Colonic mucosa (tissue), 4 donors: Measurements from ENCODE around the gene CALCOCO1. TPM values are rescaled to one million over a fixed set of nuclear protein-coding genes. Genes with fewer than 3 reads are reported as not detected.

Experiments
- DNase-seq: peaks from one replicate; pipeline ENCODE4 v3.0.0-alpha.2; 2020
- H3K27ac ChIP-seq: fragments of 200-600 bp; one replicate; pipeline ENCODE4 v1.8.0; 2021
- H3K27me3 ChIP-seq: fragments of 200-600 bp; one replicate; pipeline ENCODE4 v1.8.0; 2021
- H3K36me3 ChIP-seq: fragments of 200-600 bp; one replicate; pipeline ENCODE4 v1.8.0; 2021
- H3K4me1 ChIP-seq: fragments of 200-600 bp; one replicate; pipeline ENCODE4 v1.8.0; 2021; ENCODE audit warnings: mild to moderate bottlenecking
- H3K4me3 ChIP-seq: fragments of 200-600 bp; one replicate; pipeline ENCODE4 v1.8.0; 2021
- H3K9ac ChIP-seq, 2 donors: one replicate each; pipeline ENCODE4 v1.7.0; 2013; ENCODE audit warnings: control low read depth in 2 of 2, low read depth in 2 of 2, low read length in 2 of 2
- H3K9me3 ChIP-seq: fragments of 200-600 bp; one replicate; pipeline ENCODE4 v1.8.0; 2021
- intact Hi-C: fragments of 100-400 bp; cut with DNase I; formaldehyde crosslinking; loops from one replicate; pipeline ENCODE4 v1.14.1; 2022
- total RNA-seq, 2 donors: library from RNA; stranded (reverse); fragmentation: NEBNext Ultra II Directional in 1 of 2; extraction: Animal tissue kit (Norgen Biotek cat#: 25700) in 1 of 2; gene quantifications; one replicate each; pipeline ENCODE4 v1.2.1, GENCODE V29; 2021
- TF ChIP-seq, protein P1 (sequence below): fragments of 200-600 bp; IDR thresholded peaks from one replicate; pipeline ENCODE4 v1.8.0; 2022; ENCODE audit warnings: antibody characterized with exemption, mild to moderate bottlenecking
- donor health status: healthy.
- donor health status: DM: no; HTN: no; CAD: no.
- donor health status: DM: no; HTN: no; CAD: no.

The CALCOCO1 gene
- total RNA-seq, 2 donors from 2014 or later: 36.0 to 64.5 TPM

DNA sequence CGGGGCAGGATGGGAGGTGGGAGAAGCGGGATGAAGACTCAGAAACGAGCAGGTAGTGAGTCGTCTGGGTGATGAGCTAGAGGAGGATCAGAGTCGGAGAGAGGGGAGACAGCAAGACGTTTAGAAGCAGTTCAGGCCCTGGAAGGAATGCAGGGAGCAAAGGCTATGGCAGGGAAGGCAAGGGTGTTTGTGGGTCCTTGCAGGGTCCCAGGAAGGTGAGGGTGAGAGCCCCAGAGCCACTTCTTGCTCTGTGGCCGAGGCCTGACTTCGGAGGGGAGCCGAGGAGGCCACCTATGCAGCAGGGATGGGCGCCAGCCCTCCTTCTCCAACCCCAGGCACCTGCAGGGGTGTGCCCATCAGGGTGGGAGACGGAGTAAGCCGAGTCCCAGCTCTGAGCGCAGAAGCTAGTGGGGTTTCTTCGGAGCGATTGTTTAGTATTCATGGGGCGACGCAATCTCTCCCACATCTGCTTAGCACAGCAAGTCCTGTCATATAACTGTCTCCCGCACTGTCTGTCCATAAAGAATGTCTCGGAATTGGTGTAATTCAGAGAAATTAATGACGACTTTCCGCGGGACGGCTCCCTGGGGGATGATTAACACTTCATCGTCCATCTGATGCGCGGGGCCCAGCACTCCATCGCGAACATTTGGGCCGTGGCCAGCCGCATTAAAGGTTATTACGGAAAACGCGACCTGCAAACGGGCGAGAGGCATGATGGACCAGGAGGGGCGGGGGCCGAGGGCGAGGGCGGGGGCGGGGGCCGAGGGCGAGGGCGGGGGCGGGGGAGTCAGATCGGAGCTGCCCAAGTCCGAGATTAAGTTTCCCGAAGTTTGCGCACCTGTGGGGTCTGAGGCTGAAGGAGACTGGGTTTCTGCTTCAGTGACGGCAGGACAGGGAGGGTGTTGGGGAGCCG is 12.2 kb upstream of the CALCOCO1 start:
- DNase-seq: no peak
- TF ChIP-seq, protein P1, sequence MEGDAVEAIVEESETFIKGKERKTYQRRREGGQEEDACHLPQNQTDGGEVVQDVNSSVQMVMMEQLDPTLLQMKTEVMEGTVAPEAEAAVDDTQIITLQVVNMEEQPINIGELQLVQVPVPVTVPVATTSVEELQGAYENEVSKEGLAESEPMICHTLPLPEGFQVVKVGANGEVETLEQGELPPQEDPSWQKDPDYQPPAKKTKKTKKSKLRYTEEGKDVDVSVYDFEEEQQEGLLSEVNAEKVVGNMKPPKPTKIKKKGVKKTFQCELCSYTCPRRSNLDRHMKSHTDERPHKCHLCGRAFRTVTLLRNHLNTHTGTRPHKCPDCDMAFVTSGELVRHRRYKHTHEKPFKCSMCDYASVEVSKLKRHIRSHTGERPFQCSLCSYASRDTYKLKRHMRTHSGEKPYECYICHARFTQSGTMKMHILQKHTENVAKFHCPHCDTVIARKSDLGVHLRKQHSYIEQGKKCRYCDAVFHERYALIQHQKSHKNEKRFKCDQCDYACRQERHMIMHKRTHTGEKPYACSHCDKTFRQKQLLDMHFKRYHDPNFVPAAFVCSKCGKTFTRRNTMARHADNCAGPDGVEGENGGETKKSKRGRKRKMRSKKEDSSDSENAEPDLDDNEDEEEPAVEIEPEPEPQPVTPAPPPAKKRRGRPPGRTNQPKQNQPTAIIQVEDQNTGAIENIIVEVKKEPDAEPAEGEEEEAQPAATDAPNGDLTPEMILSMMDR: no peak
- Histone ChIP-seq H3K9me3 (no peaks in the 10 kb centered on the region), H3K36me3 (no peaks in the 10 kb centered on the region), H3K27ac (no peak overlapping the region), H3K4me1 (peaks cover 4% of the 10 kb centered on the region), H3K4me3 (no peak overlapping the region), H3K9ac (no peak overlapping the region), H3K27me3 (peaks cover 41% of the 10 kb centered on the region)
- intact Hi-C loops: no loop called here

DNA sequence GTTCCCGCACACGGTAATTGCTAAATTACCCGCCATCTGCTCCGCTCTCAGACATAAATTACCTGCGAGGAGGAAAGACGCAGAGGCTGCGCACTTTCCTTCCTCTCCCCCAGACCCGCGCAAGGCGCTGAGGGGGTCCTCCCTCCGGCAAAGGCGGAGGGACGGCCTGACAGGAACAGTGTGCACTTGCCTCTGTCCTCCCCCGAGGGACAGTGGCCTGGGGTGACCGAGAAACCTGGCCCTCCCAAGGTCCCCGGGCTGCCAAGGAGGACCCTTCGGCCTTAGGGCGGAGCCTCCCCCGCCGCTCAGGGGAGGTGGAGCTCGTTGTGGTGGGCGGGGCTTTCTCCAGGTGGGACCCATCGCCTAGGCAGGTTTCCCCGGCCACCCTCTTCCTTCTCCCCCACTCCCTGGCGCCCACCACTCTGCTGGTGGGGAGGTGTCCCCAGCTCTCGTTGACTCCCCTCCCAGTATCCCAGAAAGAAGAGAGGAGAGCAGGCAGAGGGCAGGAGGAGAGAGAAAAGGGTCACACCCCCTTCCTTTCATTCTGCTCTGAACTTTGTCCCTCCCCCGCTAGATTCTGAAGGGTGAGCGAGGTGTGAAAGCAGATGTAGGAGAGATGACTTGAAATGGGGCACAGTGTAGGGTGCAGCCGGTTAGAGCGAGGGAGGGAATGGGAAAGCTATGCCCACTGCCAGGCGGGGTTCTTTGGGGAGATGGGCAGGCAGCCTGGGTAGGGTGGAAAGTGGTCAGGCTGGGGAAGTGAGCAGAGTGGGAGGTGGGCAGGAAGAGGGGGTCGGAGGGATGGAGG is 11.4 kb upstream of the CALCOCO1 start:
- peak; percentile 40 for DNase-seq
- Histone ChIP-seq H3K9me3 (no peaks in the 10 kb centered on the region), H3K4me3 (no peak overlapping the region), H3K4me1 (peaks cover 4% of the 10 kb centered on the region), H3K36me3 (no peaks in the 10 kb centered on the region), H3K27ac (no peak overlapping the region), H3K27me3 (peaks cover 33% of the 10 kb centered on the region), H3K9ac (no peak overlapping the region)
- intact Hi-C loops: no loop called here
- TF ChIP-seq, protein P1: no peak

DNA sequence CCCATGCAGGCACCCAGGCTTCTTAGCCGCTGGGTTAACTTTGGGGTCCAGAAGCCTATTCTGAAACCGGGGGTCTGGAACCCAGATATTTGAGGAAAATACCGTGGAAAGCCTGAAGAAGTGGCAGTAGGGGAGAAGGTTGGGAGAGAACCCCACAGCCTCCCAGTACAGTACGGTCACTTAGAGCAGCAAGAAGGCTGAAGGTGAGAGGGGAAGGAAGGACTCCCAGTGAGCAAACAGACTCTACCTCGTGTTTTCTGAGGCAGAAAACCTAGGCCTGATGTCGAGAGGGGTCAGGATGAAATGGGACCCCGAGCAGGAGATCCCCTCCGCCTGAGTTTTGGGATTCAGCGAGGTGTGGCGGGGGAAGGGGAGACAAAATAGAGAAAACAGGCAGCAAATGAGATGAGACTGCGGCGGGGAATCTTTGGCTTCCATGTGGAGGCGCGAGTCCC is 10.7 kb upstream of the CALCOCO1 start:
- Histone ChIP-seq H3K27ac (no peak overlapping the region), H3K4me1 (peaks cover 4% of the 10 kb centered on the region), H3K27me3 (peaks cover 33% of the 10 kb centered on the region), H3K4me3 (no peak overlapping the region), H3K9ac (no peak overlapping the region), H3K36me3 (no peaks in the 10 kb centered on the region), H3K9me3 (no peaks in the 10 kb centered on the region)
- TF ChIP-seq, protein P1: no peak
- no peak for DNase-seq
- intact Hi-C loops: no loop called here

DNA sequence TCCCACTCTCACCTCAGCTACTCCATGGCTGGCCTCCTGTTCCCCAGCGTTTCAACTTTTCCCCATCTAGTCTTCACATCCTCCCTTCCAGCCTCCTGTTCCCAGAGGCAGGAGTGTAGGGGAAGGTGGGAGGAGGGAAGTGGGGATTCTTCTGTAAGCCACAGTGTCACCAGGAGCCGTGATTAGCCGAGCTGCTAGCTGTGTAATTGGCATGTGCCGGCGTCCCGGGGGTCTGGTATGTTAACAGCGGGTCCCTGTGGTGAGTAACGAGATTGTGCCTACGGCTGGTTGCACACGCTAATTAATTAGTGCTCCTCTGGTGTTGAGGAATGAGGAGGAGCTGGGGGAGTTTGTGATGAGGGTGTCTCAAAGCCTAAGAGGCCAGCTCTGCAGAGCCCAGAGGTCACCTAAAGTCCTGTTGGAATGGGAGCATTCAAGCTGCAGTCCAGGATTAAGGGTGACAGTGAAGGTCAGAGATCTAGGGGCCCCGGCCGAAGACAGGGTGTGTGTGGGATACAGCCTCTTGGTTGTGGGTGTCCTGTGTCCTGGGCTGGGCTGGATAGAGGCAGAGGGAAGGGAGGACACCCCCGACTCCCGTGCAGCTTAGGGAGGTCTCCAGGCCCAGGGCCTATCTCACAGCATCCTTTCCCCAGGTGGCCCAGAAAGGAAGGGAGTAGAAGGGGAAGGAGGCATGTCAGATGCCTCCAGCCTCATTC is 10.0 kb upstream of the CALCOCO1 start:
- TF ChIP-seq, protein P1: no peak
- H3K27ac ChIP-seq: no peak overlapping the region

DNA sequence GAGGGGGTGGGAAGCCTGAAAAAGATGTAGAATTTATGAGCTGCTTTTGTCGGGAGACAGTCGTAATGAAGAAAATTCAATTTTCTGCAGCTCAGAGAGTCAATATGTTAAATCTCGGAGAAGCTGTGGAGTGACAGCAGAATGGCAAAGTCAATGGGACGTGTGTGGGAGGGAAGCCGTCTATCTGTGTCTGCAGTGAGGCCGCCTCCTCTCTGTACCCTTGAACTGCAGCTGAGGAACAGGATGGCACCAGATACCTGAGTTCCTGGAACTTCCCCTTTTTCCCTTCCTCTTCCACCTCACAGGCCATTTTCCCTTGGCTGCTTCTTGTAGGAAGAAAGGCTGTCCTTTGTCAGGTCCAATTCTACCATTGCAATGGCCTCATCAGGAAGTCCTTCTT is 9.3 kb upstream of the CALCOCO1 start:
- Histone ChIP-seq H3K4me3 (no peak overlapping the region), H3K9ac (no peak overlapping the region), H3K9me3 (no peaks in the 10 kb centered on the region), H3K27ac (no peak overlapping the region), H3K4me1 (peaks cover 4% of the 10 kb centered on the region), H3K27me3 (peaks cover 28% of the 10 kb centered on the region), H3K36me3 (no peaks in the 10 kb centered on the region)
- TF ChIP-seq, protein P1: no peak
- no peak for DNase-seq
- intact Hi-C loops: no loop called here

More for the DNA sequence above, 10.0 kb upstream of the CALCOCO1 start:
- DNase-seq: no peak
- intact Hi-C loops: no loop called here
- Histone ChIP-seq H3K27me3 (peaks cover 28% of the 10 kb centered on the region), H3K9ac (no peak overlapping the region), H3K9me3 (no peaks in the 10 kb centered on the region), H3K4me3 (no peak overlapping the region), H3K36me3 (no peaks in the 10 kb centered on the region), H3K4me1 (peaks cover 4% of the 10 kb centered on the region)
